ENCODE data around the gene PTEN.

Gene PTEN

DNA sequence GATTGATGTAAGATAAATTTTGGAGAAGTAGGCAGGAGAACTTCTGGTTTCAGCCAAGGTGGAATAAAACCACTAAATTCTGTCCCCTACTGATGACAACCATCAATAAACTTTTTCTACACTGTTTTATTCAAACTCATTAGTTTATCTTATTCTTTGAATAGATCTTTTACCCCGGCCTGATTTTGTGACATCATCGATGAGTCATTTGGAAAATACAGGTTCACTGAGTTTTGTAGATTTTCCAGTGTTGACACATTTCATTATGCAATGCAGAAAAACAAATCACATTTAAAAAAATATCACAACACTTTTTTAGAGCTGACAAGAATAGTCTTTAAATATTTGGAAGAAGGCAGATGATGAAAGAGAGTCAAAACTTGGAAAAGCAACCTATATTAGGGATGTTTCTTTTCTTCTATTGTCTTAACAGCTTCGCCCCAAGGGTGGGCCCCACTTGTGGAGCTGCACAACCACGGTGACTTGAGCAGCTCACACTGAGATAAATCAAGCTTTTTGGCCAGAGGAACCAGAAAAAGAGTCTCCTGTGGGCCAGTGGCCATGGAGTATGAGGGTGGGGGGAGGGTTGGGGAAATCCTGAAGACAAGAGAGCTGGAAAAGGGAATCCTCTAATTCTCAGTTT is 112.8 kb downstream of the PTEN start:
- DNase-seq (ENCODE audit: low spot score), result peak; percentile 16

- no peak for DNase-seq (ENCODE audit: low spot score)
Observed at GRCh38 chr10:87978166-87978565, 114.7 kb downstream of the PTEN start.

DNA sequence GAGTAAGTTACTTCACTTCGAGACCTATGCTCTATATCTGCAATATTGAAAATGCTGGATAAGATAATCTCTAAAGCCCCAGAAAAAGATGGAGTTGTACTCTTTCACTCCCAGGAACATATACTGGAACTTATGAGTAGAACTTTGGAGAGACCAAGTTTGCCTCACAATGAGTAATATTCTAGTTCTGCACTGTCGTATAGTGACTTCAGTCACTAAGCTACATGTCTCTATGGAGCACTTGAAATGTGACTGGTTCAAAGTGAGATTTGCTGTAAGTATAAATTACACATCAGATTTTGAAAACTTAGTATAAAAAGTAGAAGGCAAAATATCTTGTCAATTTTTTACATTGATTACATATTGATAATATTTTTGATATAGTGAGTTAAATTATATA is 116.4 kb downstream of the PTEN start:
- no peak for DNase-seq (ENCODE audit: low spot score)

DNA sequence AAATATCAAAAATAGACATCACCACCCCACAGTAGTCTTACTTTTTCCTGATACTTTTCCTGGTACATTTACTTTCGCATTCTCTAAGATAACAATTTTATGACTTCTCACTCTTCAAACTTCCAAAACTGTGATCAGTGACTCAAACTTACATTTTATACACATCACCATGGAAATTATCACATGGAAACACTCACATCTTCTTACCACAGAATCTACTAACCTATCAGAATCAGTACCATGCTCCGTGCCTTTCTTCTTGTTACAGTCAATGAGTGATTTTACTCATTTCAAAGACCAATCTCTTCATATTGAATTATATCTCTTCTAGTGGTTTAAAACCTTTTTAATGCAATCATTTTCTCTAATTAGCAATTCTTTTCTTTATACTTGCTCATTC is 120.3 kb downstream of the PTEN start:
- no peak for DNase-seq (ENCODE audit: low spot score)

DNA sequence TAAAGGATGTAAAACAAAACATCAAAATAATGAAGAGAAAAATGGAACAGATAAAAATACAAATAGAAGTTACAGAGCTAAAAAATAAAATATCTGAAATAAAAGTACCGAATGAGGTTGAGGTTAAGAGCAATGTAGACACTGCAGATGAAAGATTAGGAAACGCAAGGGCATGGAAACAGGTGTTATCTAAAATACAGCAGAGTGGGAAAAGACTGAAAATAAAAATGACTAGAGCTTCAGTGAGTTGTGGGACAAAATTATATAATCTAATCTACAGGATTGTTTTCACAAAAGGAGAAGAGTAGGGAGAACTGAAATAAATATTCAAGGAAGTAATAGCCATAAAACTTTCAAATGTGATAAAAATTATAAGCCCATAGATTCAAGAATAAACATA is 123.8 kb downstream of the PTEN start:
- no peak for DNase-seq (ENCODE audit: low spot score)

- DNase-seq (ENCODE audit: low spot score), result no peak
Observed at GRCh38 chr10:87991946-87992345, 128.5 kb downstream of the PTEN start.

GRCh38 chr10:88004451-88004850 is 141.0 kb downstream of the PTEN start:
- DNase-seq (ENCODE audit: low spot score), result peak; percentile 4

DNA sequence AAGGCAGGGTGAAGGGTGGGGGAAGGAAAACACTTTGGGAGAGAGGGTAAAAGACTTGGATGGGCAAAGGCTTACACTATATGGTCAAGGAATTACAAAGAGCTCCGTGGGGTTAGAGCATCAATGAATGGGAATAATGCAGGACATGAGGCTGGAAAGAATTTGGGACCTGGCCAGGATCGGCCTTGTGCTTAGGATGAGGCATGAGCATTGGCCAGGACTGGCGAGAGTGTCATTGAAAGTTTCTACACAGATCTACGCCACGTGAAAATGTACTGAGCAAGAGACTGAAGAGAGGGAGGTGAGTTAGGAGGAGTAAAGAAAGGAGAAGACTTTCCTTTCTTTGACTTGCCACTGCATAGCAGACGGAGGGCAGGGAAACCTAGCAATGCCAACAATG is 142.8 kb downstream of the PTEN start:
- DNase-seq (ENCODE audit: low spot score), result no peak

- no peak for DNase-seq (ENCODE audit: low spot score)
Observed at GRCh38 chr10:88008866-88009470, 145.5 kb downstream of the PTEN start.

DNA sequence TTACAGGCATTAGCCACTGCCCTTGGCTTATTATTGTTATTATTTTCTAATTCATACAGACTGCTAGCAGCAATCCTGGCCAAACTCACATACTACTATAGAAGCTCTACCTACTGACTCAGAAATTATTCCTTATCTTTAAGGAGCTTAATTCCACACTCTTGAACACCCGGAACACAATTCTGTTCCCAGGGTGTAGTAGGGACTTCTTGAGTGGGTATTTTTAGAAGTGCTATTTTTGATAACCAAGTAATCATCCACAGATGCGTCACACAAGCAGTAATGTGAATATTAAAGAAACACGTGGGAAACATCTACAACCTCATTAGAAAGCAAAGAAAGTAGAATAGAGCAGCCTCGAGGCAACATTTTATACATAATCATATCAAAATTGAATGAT is 149.2 kb downstream of the PTEN start:
- no peak for DNase-seq (ENCODE audit: low spot score)

DNA sequence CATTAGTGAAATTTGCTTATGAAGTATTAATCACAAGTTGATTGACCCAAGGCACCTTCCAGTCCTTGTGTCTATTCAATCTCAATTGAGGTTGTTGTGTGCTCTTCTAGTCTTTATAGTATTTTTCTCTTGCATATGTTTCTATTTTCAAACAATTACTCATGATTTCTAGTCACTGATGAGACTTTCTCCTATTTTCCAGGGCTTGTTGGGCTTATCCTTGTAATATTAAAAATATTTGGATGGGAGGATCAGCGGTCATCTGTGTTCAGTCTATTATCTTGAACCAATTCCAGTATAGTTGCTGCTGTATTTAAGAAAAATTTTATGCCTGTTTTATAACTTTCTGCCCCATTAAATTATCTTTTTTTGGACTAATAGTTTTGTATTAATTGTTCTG is 154.4 kb downstream of the PTEN start:
- no peak for DNase-seq (ENCODE audit: low spot score)

GRCh38 chr10:88019753-88020152 is 156.3 kb downstream of the PTEN start:
- DNase-seq (ENCODE audit: low spot score), result peak; percentile 11

All from kidney tubule cell (primary cell).